K562 (cell line): ENCODE data around the gene PLPPR1. TPM values are rescaled to one million over a fixed set of nuclear protein-coding genes. Genes with fewer than 3 reads are reported as not detected.

Experiments used
- ATAC-seq: fragments of 200-7000 bp; cut with Tn5 transposase; 3 replicates; pipeline ENCODE4 v1.9.1; 2020; ENCODE audit warnings: moderate library complexity
- BruUV-seq: library from RNA; stranded (reverse); fragments of 400-500 nt; replicated peaks from 2 replicates; lab custom pipeline; 2021; lab: Mats Ljungman, UMichigan
- CTCF ChIA-PET: fragments of 300-600 bp; formaldehyde crosslinking; extraction: SDS; loops from one replicate; lab custom pipeline; 2021; ENCODE audit warnings: low intra/inter-chr PET ratio; lab: Yijun Ruan, JAX
- POLR2A ChIA-PET: fragments of 300-600, 350-650 bp; sonication (Branson Sonifier 250); formaldehyde crosslinking; extraction: SDS; loops from one replicate; lab custom pipeline; 2021; ENCODE audit warnings: antibody characterized with exemption, inconsistent platforms; lab: Yijun Ruan, JAX
- DNase-seq, 4 experiments: peaks; one replicate each; pipeline versions ENCODE4 v3.0.0 to v3.0.0-alpha.2; 2011 to 2018; ENCODE audit warnings: low spot score in 3 of 4, mixed read lengths in 3 of 4; ENCODE audit errors: extremely low read depth in 1 of 4
- FAIRE-seq: peaks from 2 replicates; lab custom pipeline; 2011; peaks lifted over from hg19 to GRCh38; lab: Jason Lieb, UNC
- H2AFZ ChIP-seq: 2 replicates; pipeline ENCODE4 v1.6.0; 2011; ENCODE audit warnings: low read depth, low read length, control low read depth, inconsistent platforms
- H3K27ac ChIP-seq: fragments of 200-600 bp; 3 replicates; pipeline ENCODE4 v1.8.0; 2011; ENCODE audit warnings: low read depth, mild to moderate bottlenecking, control low read depth, inconsistent platforms, low read length, moderate library complexity, mixed read lengths; ENCODE audit errors: extremely low read depth
- H3K27me3 ChIP-seq, 2 experiments: fragments of 300-600 bp in 1 of 2; 2 replicates in 1 of 2; 3 replicates in 1 of 2; pipeline versions ENCODE4 v1.6.0 to v1.8.0; 2011; ENCODE audit warnings: inconsistent platforms in 2 of 2, low read length in 2 of 2, mild to moderate bottlenecking in 1 of 2, mixed read lengths in 1 of 2, moderate library complexity in 1 of 2; ENCODE audit not compliant: control insufficient read depth in 2 of 2, insufficient read depth in 2 of 2
- H3K36me3 ChIP-seq: fragments of 300-600 bp; 3 replicates; pipeline ENCODE4 v1.8.0; 2011; ENCODE audit warnings: mild to moderate bottlenecking, low read length, inconsistent platforms; ENCODE audit not compliant: control insufficient read depth, insufficient read depth
- H3K4me1 ChIP-seq, 2 experiments: fragments of 200-600 bp in 1 of 2; replicated peaks in 1 of 2; 2 replicates in 1 of 2; 3 replicates in 1 of 2; pipeline versions ENCODE4 v1.5.1 to v1.8.0; 2011; ENCODE audit warnings: inconsistent platforms in 2 of 2, low read length in 2 of 2, mild to moderate bottlenecking in 1 of 2, mixed read lengths in 1 of 2, moderate library complexity in 1 of 2; ENCODE audit not compliant: control insufficient read depth in 2 of 2, insufficient read depth in 2 of 2
- H3K4me2 ChIP-seq: 2 replicates; pipeline ENCODE4 v1.6.1; 2011; ENCODE audit warnings: low read length, control low read depth, inconsistent platforms, mixed read lengths; ENCODE audit not compliant: insufficient read depth
- H3K4me3 ChIP-seq: fragments of 200-600 bp; sonication (generic), shearing (Covaris generic); 2 replicates; pipeline ENCODE4 v1.5.1; 2016; ENCODE audit warnings: control low read depth, inconsistent platforms
- H3K79me2 ChIP-seq: fragments of 200-600 bp; 3 replicates; pipeline ENCODE4 v1.8.0; 2011; ENCODE audit warnings: low read length, inconsistent platforms; ENCODE audit not compliant: control insufficient read depth, insufficient read depth
- H3K9ac ChIP-seq, 2 experiments: 2 replicates each; pipeline versions ENCODE4 v1.6.0 to v1.6.1; 2011; ENCODE audit warnings: low read depth in 2 of 2, low read length in 2 of 2, control low read depth in 1 of 2, inconsistent platforms in 1 of 2, mild to moderate bottlenecking in 1 of 2, mixed read lengths in 1 of 2; ENCODE audit not compliant: insufficient read depth in 1 of 2
- H3K9me1 ChIP-seq: one replicate; pipeline ENCODE4 v1.6.0; 2011; ENCODE audit warnings: inconsistent platforms, mild to moderate bottlenecking, low read length, moderate library complexity; ENCODE audit not compliant: control insufficient read depth, insufficient read depth
- H3K9me3 ChIP-seq: replicated peaks from 2 replicates; pipeline ENCODE4 v1.5.1; 2011; ENCODE audit warnings: low read depth, low read length, inconsistent platforms; ENCODE audit not compliant: control insufficient read depth, insufficient read depth
- H4K20me1 ChIP-seq: replicated peaks from 2 replicates; pipeline ENCODE4 v1.6.1; 2011; ENCODE audit warnings: low read length, inconsistent platforms, mixed read lengths; ENCODE audit not compliant: control insufficient read depth, insufficient read depth
- ASH1L ChIP-seq: fragments of 450-650 bp; IDR thresholded peaks from 2 replicates; pipeline ENCODE4 v1.6.1; 2018; ENCODE audit warnings: borderline replicate concordance, mild to moderate bottlenecking, low read depth; ENCODE audit not compliant: partially characterized antibody
- CBFA2T2 ChIP-seq: fragments of 450-650 bp; conservative IDR thresholded peaks from 2 replicates; pipeline ENCODE4 v1.6.1; 2017; ENCODE audit warnings: mild to moderate bottlenecking
- CHD1 ChIP-seq: fragments of 200-600 bp; sonication (generic); IDR thresholded peaks from one replicate; pipeline ENCODE4 v1.6.1; 2012; ENCODE audit warnings: mild to moderate bottlenecking, moderate library complexity, low read length, inconsistent platforms
- GTF2A2 ChIP-seq: IDR thresholded peaks from 2 replicates; pipeline ENCODE4 v1.6.1; 2016; ENCODE audit warnings: mild to moderate bottlenecking, missing genetic modification characterization, missing compliant biosample characterization
- HEY1 ChIP-seq: fragments of 250-450 bp; sonication (Bioruptor Pico); IDR thresholded peaks from 2 replicates; pipeline ENCODE4 v1.5.0; 2020; ENCODE audit warnings: mild to moderate bottlenecking, moderate library complexity, borderline replicate concordance
- KLF13 ChIP-seq: fragments of 450-650 bp; IDR thresholded peaks from 2 replicates; pipeline ENCODE4 v1.6.1; 2016; ENCODE audit warnings: missing genetic modification characterization, low read depth, mild to moderate bottlenecking, missing compliant biosample characterization, moderate library complexity, borderline replicate concordance
- MAFG ChIP-seq: fragments of 450-650 bp; conservative IDR thresholded peaks from 2 replicates; pipeline ENCODE4 v1.6.1; 2016; ENCODE audit warnings: missing genetic modification characterization, missing compliant biosample characterization
- MTF1 ChIP-seq: fragments of 250-450 bp; sonication (Bioruptor Pico); IDR thresholded peaks from 2 replicates; pipeline ENCODE4 v1.9.0; 2021; ENCODE audit warnings: moderate library complexity, mild to moderate bottlenecking, inconsistent platforms, borderline replicate concordance
- SMC3 ChIP-seq: conservative IDR thresholded peaks from 2 replicates; pipeline ENCODE4 v1.6.1; 2011; ENCODE audit warnings: low read depth, low read length, improper control_type of control experiment; ENCODE audit not compliant: insufficient read depth
- TCF7 ChIP-seq: sonication (generic); IDR thresholded peaks from 2 replicates; pipeline ENCODE4 v1.6.1; 2016; ENCODE audit warnings: antibody characterized with exemption, borderline replicate concordance
- ZFP36 ChIP-seq: fragments of 150-350 bp; IDR thresholded peaks from 2 replicates; pipeline ENCODE4 v1.6.1; 2018; ENCODE audit warnings: low read length, low read depth; ENCODE audit not compliant: partially characterized antibody
- ZNF316 ChIP-seq: fragments of 450-650 bp; IDR thresholded peaks from 2 replicates; pipeline ENCODE4 v1.6.1; 2016
- WGBS: fragments of 100-300 bp; shearing (Covaris generic); methylation state at CpG from one replicate; pipeline ENCODE4 v1.1.6; 2016; ENCODE audit warnings: low coverage, mixed read lengths; ENCODE audit not compliant: insufficient coverage; ENCODE audit errors: missing lambda C conversion rate; 5-methylcytosine and 5-hydroxymethylcytosine counted together
- in situ Hi-C: fragments of 300-500 bp; cut with MboI; formaldehyde crosslinking; loops from 4 replicates; pipeline ENCODE4 v1.15.0; 2018; ENCODE audit warnings: inconsistent platforms, mixed read lengths
- intact Hi-C: fragments of 100-400 bp; cut with micrococcal nuclease; formaldehyde crosslinking; loops from 2 replicates; pipeline ENCODE4 v1.14.2; 2022
- polyA plus RNA-seq, 8 experiments: library from polyadenylated mRNA; depleted of rRNA in 4 of 8; stranded (reverse) in 5 of 8; unstranded in 3 of 8; fragments of >200 nt; fragmentation: Nextera tagmentation in 2 of 8; fragmentation: Illumina TruSeq in 1 of 8; extraction: Ambion mirVana in 2 of 8; extraction: Trizol in 1 of 8; gene quantifications; 2 replicates each; pipeline versions ENCODE4 v1.2.1 to v1.2.3, GENCODE V29; 2011 to 2014; ENCODE audit warnings: inconsistent platforms in 1 of 8, missing spikeins in 1 of 8
- total RNA-seq, 7 experiments: library from RNA; depleted of rRNA in 6 of 7; stranded (reverse); fragments of >200 nt in 6 of 7; fragmentation: Illumina TruSeq in 2 of 7; extraction: Trizol in 2 of 7; gene quantifications; 2 replicates each; pipeline versions ENCODE4 v1.2.1 to v1.2.3, GENCODE V29; 2011 to 2021; ENCODE audit warnings: low replicate concordance in 1 of 7
- TF ChIP-seq, protein P1 (sequence below): fragments of 450-650 bp; IDR thresholded peaks from 2 replicates; pipeline ENCODE4 v1.6.1; 2016; ENCODE audit warnings: mild to moderate bottlenecking
- TF ChIP-seq, protein P2 (sequence below): sonication (generic); formaldehyde crosslinking; IDR thresholded peaks from 2 replicates; pipeline ENCODE4 v1.9.0; 2022; ENCODE audit warnings: mild to moderate bottlenecking, missing genetic modification reagents
- TF ChIP-seq, protein P3 (sequence below): sonication (generic); formaldehyde crosslinking; IDR thresholded peaks from 2 replicates; pipeline ENCODE4 v1.8.0; 2022; ENCODE audit warnings: missing genetic modification reagents, mild to moderate bottlenecking, borderline replicate concordance
- TF ChIP-seq, protein P4 (sequence below): fragments of 250-450 bp; sonication (Bioruptor Pico); IDR thresholded peaks from 2 replicates; pipeline ENCODE4 v1.4.0; 2020; ENCODE audit warnings: borderline replicate concordance

Gene PLPPR1
- total and polyA plus RNA-seq, 9 of the 15 experiments (the other 6 are each of a cell fraction or from before 2014, with no cell fraction given) = not detected

DNA sequence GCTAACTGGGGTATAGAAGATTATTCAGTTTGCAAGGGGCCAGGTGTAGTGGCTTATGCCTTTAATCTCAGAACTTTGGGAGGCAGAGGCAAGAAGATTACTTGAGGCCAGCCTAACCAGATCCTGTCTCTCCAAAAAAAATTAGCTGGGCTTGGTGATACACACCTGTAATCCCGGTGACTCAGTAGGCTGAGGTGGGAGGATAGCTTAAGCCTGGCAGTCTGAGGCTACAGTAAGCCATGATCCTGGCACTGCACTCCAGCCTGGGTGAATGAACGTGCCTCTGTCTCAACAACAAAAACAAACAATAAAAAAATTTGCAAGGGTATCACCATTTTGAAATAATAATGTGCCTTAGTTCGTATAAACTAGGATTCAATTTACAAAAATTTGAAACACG is 305.0 kb downstream of the PLPPR1 start:
- WGBS = 45% methylated on average over 4 of the region's 4 CpGs
- Histone ChIP-seq H3K9me3 (no peaks in the 10 kb centered on the region), H2AFZ (no peak overlapping the region), H3K4me2 (no peak overlapping the region), H3K79me2 (no peaks in the 10 kb centered on the region), H3K27ac (no peak overlapping the region), H3K27me3 (no peaks in the 10 kb centered on the region), H4K20me1 (no peaks in the 10 kb centered on the region), H3K9ac (no peak overlapping the region), H3K36me3 (no peaks in the 10 kb centered on the region), H3K9me1 (no peaks in the 10 kb centered on the region), H3K4me1 (peaks cover 0 to 5% of the 10 kb centered on the region in 2 experiments; a peak in 4 of 5 replicates), H3K4me3 (no peak overlapping the region)
- DNase-seq = no peak
- ChIA-PET POLR2A (interaction anchor here (0.6 to 0.7 kb wide), 2 partner anchors 49 to 220 kb away, joined by 3 to 4 read pairs; no protein-coding TSS in a partner anchor), CTCF (no interaction called here)
- TF ChIP-seq SMC3 (no peak), GTF2A2 (tag) (no peak), ASH1L (no peak), CBFA2T2 (no peak), MAFG (tag) (no peak), ZNF316 (no peak), HEY1 (CRISPR knock-in tag) (no peak), CHD1 (no peak), MTF1 (no peak), ZFP36 (no peak), TCF7 (no peak), KLF13 (tag) (no peak)
- TF ChIP-seq, protein P1, sequence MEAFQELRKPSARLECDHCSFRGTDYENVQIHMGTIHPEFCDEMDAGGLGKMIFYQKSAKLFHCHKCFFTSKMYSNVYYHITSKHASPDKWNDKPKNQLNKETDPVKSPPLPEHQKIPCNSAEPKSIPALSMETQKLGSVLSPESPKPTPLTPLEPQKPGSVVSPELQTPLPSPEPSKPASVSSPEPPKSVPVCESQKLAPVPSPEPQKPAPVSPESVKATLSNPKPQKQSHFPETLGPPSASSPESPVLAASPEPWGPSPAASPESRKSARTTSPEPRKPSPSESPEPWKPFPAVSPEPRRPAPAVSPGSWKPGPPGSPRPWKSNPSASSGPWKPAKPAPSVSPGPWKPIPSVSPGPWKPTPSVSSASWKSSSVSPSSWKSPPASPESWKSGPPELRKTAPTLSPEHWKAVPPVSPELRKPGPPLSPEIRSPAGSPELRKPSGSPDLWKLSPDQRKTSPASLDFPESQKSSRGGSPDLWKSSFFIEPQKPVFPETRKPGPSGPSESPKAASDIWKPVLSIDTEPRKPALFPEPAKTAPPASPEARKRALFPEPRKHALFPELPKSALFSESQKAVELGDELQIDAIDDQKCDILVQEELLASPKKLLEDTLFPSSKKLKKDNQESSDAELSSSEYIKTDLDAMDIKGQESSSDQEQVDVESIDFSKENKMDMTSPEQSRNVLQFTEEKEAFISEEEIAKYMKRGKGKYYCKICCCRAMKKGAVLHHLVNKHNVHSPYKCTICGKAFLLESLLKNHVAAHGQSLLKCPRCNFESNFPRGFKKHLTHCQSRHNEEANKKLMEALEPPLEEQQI = no peak
- TF ChIP-seq, protein P2, sequence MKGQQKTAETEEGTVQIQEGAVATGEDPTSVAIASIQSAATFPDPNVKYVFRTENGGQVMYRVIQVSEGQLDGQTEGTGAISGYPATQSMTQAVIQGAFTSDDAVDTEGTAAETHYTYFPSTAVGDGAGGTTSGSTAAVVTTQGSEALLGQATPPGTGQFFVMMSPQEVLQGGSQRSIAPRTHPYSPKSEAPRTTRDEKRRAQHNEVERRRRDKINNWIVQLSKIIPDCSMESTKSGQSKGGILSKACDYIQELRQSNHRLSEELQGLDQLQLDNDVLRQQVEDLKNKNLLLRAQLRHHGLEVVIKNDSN (CRISPR knock-in tag) = no peak
- TF ChIP-seq, protein P3, sequence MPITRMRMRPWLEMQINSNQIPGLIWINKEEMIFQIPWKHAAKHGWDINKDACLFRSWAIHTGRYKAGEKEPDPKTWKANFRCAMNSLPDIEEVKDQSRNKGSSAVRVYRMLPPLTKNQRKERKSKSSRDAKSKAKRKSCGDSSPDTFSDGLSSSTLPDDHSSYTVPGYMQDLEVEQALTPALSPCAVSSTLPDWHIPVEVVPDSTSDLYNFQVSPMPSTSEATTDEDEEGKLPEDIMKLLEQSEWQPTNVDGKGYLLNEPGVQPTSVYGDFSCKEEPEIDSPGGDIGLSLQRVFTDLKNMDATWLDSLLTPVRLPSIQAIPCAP (CRISPR knock-in tag) = no peak
- TF ChIP-seq, protein P4, sequence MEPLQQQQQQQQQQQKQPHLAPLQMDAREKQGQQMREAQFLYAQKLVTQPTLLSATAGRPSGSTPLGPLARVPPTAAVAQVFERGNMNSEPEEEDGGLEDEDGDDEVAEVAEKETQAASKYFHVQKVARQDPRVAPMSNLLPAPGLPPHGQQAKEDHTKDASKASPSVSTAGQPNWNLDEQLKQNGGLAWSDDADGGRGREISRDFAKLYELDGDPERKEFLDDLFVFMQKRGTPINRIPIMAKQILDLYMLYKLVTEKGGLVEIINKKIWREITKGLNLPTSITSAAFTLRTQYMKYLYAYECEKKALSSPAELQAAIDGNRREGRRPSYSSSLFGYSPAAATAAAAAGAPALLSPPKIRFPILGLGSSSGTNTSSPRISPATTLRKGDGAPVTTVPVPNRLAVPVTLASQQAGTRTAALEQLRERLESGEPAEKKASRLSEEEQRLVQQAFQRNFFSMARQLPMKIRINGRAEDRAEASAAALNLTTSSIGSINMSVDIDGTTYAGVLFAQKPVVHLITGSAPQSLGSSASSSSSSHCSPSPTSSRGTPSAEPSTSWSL (CRISPR knock-in tag) = no peak
- no peak for ATAC-seq
- in situ Hi-C loops = no loop called here
- no TSS peak for BruUV-seq
- intact Hi-C loops = loop anchor here (10.0 kb wide), 2 partner anchors 59 to 201 kb away; partner anchors contain the start of gene RNF20
- FAIRE-seq = no peak
